Fibroblast of gingiva (primary cell): Measurements from ENCODE around the gene CTNNA2.
A peak's percentile ranks its signal among the peaks of the same experiment; 100 is the strongest.
"Not testable (repeated sequence)": the region's sequence is repeated elsewhere in the genome, so short reads cannot be mapped to it uniquely, and the experiment has no call there.

Source experiments
- DNase-seq: peaks from one replicate; pipeline ENCODE4 v3.0.0-alpha.2; 2011; ENCODE audit warnings: low read depth

The CTNNA2 gene

DNA sequence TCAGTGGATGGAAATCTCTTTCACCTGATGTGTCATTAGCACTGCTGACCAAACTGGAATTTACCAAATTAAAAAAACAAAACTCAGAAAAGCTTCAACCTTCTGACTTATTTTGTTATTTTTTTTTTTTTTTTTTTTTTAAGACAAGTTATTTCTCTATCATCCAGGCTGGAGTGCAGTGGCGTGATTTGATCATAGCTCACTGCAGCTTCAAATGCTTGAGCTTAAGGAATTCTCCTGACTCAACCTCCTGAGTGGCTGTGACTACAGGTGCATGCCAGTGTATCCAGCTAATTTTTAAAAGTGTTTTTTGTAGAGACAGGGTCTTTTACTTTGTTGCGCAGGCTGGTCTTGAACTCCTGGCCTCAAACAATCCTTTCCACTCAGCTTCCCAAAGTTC is 636.1 kb downstream of the CTNNA2 start:
- DNase-seq = no peak

DNA sequence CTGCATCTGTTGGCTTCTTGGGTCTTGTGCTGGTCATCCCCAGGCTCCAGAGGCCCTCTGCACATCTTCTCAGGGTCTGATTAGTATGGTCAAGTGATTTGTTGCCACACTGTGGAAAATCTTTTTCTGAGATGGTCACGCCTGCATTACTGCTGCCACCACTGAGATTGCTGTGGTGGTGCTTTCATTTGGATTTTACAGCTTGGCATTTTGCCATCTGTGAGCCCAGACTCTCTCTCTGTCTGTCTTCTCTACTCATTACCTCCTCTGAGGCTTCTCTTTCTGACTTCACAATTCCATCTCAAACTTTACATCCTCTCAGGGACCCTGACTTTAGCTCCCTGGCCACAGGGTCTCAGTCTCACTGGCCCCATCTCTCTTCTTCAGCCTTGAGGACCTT is 637.1 kb downstream of the CTNNA2 start:
- no peak for DNase-seq

DNA sequence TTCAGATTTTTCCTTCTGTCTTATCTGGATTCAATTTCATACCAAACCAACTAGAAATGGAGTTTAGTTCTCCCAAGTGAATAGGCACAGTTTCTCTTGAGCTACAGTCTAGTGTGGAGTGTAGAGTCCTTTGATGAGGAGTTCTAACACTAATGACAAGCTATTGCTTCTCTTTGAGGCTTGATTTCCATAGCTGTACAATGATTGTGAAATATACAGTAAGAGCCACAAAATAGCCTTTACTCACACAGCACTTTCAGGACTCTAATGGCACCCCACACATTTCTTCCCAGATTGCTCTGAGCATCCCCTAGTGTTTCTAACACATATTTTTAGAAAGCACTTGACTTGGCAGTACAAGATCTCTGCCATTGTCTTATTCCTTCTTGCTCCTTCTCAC is 638.4 kb downstream of the CTNNA2 start:
- no peak for DNase-seq

DNA sequence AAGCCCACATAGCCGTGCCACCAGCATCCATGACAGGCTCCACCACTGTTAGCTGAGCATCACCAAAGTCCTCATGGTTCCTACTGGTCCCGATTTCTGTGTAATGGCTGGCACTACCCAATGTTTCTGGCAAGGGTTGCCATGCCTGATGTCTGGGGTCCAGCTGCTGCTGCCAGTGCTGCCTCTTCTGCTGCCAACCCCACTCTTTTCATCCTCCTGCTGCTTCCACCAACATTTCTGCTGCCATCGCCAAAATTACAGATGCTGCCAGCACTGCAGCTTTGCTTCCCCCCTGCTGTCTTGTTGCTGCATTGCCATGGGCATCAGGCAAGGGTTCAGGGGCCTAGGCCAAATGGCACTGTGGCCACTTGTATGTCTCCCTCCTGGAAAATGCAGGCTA is 638.8 kb downstream of the CTNNA2 start:
- DNase-seq = no peak

DNA sequence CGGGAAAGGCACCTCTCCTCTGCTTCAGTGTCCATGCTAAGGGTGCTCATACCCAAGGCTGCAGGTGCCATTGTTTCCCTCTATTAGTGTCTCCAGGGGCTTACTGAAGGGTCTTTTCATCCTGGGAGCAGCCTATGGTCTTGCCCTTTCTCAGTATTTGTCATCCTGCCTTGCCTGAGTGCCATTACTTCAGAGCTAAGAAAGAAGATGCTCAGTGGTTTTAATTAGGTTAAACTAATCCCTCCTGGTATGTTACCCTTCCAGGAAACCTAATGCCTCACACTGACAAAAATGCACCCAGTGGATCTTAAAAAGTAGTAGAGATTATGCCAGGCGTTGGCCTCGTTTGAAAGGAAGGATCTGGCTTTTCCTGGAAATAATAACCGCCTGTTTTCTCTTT is 640.3 kb downstream of the CTNNA2 start:
- peak; percentile 19 for DNase-seq

DNA sequence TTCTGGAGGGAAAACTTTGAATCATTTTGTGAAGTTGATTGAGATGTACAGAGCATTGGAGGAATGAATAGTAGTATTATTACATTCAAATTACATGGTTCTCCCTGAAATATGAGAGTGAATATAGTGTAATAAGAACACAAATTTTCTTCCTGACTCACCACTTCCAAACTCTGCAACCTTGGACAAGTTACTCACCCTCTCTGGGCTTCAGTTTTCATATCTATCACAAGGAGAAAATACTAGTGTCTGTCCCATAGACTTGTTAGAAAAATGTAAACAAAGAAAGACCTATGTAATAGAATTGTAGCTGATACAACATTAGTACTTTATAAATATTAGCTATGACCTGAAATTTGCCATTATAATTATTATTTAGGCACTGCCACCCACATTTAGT is 640.9 kb downstream of the CTNNA2 start:
- DNase-seq = no peak

DNA sequence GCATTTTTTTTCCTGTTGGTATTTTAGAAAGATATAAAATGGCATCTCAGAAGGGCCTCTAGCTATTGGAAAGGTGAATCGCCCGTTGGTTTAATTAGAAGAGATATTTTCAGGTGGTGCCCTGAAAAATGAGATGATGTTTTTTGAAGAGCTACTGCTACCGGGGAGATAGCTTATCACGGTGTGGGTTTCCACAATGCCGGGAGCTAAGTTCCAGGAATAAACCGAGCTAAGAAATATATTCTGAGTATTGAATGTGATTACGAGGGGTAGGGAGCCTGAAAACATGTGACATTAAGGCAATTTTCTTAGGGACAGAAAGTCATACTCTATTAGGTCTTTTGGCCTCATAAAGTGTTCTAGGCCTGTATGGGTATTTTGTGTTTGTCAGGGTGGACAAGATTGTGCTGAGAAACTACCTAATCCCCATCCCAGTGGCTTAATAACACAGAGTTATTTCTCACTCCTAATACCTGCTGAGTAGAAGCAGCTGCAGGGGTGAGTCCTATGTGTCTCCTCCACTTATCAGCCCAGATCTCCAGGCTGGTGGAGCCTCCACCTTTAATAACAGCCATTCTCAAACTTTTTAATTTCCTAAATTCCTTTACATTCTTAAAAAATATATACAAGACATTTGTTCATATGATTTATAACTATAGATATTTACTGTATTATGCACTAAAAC is 641.5 kb downstream of the CTNNA2 start:
- no peak for DNase-seq

DNA sequence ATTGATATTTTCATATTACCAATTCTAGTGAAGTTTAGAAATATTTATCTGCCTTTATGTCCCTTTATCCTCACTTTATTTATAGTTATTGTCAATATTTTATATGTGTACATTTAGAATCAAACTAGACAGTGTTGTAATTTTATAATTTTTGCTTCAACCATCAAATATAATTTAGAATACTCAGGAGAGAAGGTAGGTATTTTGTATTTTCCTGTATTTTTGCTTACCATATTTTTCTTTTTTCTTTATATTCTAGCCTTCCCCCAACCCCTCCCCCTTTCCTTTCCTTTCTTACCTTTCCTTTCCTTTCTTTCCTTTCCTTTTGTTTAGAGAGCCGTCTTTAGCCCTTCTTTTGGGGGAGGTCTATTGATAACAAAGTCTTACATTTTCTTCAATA is 651.5 kb downstream of the CTNNA2 start:
- no peak for DNase-seq

DNA sequence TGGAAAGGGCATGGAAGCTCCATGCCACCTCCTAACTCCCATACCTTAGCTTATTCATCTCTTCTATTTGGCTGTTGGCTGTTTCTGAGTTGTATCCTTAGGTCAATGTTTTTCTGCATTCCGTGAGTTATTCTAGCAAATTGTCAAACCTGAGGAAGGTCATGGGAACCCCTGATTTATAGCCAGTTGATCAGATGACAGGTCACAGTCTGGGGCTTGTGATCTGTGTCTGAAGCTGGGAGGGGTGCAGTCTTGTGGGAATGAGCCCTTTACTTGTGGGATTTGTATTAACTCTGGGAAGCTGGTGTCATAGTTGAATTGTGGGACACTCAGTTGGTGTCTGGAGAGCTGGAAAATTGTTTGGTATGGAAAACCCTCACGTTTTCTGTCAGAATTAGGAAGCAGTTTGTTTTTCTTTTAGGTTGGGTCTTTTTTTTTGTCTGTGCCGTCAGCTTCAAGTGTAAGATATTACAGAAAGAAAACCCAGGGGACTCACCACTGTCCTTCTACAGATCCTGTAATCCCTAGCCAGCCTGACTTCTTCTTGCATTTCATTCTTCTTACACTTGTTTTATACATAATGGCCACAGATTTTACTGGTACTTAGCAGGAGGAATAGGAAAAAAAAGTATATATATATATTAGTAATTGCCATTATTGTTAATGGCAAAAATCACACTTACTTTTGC is 653.8 kb downstream of the CTNNA2 start:
- DNase-seq = no peak

DNA sequence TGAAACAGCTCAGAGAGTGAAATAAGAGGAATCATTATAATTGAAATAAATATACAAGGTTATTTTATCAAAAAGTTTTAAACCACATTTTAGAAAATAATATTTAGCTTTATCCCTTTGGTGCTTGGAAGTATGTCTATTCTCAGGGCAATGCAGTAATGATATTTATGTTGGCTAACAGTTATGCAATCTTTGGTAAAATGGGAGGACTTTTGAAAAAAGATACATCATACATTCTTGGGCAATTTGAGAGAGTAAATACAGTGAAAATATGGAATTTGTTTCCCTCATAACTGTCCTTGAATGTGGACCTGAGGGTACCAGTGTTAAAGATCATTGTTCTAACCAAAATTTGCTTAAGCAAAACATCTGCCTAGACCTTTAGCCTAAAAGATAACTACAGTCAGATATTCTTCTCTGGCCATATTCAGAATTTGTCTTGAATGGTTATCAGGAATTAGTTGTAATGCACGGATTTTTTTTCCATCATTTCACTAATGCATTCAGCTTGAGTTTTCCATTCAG is 654.5 kb downstream of the CTNNA2 start:
- DNase-seq = no peak

DNA sequence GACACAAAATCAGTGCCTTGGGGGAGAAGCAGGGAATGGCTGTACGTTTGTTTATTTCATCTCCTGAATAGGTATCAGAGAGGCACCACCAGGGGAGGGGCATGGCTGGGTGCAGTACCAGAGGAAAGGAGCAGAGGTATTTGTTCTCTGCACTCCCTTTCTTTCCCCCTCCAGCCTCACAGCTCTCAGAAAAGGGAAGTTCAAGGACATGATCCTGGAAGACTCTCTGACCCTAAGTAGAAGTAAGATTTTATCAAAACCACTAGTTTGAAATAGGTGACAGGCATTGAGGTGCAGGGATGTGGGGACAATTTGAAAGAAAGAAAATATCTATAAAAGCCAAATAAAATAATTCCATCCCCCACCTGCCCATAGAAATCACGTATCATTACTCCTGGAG is 655.2 kb downstream of the CTNNA2 start:
- DNase-seq = no peak

DNA sequence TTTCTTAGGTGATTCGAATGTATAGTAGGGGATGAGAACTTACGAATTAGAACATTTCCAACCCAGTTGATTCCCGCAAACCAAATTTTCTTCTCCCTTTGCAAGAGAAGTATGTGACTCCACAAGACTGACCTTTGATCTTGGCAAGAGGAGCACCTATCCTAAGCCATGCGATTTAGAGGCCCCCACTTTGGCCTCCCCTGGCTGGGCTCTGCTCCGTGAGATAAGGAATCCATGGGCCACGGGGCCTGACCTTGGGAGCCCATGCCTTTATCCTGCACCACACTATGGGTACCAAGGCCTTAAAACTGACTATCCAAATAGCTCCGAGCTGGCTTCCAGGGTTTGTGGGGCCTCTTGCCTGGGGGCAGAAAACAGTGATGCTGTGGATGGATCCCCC is 656.0 kb downstream of the CTNNA2 start:
- no peak for DNase-seq

DNA sequence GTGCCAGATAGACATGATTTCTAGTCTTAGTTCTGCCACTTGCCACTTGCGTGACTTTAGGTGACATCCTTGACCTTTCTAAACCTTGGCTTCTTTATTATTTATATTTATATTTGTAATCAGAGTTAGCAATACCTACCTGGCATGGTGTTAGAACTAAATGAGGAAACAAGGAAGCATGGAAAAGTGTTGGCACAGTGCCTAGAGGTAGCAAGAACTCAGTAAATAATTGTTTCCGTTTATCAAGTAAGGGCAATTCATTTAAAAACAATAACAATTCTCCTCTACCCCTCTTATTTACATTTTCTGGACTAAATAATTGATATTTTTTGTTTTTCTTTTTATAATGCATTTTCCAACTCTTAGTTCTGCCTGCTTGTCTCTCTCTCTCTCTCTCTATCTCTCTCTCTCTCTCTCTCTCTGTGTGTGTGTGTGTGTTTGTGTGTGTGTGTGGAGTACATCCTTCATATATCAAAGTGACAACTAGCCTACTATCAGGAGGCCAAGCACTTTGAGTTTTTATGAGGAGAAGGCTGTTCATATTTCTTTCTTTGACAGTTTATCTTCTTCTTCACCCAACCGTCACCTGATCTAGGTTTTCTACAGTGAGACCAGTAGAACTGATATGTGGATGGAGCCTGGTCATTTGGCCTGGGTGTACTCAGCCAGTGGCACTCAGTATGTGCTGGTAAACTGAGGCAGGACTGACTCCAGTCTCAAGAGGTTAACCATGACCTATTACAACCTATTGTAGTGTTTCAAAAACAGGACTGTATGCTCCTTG is 657.2 kb downstream of the CTNNA2 start:
- no peak for DNase-seq

DNA sequence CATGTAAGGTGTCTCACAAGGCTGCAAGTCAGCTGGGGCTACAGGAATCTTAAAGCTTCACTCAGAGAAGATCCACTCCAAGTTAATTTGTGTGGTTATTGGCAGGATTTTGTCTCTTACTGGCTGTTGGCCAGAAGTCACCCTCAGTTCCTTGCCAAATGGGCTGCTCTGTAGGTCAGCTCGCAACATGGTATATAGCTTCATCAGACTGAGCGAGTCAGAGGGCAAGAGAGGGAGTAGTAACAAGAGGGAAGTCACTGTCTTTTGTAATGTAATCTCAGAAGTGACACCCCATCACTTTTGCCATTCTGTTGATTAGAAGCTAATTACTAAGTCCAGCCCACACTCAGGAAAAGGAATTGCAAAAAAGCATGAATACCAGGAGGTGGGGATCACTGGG is 672.2 kb downstream of the CTNNA2 start:
- DNase-seq = no peak

DNA sequence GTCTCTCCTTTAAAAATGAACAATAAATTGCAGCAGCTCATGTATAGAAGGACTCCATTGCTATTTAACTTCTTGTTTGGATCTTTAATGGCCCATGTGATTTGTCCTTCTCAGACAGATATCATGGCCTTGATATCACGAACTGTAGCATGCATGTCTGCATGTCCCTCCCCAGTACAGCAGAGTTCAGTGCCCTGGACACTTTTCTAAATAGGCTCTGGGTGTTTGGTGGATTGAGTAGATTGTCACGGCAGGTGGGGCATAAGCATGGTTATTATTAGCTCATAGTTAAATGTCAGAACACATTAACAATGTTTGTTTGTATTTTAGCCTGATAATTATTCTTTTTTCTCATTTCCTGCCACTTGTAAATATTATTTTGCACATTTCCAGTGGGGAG is 673.4 kb downstream of the CTNNA2 start:
- no peak for DNase-seq

DNA sequence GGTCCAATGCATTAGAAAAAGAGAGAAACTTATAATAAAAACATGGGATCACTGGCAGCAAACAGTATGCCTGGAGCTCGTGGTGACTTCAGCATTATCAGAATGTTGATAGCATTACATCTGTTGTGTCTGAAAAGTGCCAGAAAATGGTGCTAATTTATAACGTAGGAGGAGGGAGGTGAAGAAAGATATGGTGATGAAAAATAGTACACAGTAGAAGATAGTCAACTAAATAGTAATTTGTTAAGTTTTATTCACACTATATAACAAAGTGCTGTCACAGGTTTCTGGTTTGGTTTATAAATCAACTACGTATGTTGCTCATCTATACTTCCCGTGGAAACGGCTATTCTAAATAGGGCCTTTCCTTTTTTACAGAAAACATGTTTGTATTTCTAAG is 674.3 kb downstream of the CTNNA2 start:
- no peak for DNase-seq

DNA sequence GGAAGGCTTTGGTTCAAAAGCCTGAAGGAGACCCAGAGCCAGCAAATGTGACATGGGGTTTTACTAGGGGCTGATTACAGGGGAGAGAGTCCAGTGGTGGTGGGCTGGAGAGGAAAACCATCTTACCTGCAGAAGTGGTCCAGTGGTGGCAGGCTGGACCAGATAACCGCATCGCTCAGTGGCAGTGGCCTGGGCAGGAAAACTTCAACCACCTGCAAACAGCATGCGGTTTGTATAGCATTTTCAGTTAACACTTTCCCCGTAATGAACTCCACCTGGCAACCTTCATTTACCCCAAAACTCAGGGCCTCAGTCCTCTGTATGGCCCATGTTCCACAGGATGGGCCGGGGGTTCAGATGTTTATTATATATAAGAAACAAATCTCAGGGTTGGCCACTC is 677.3 kb downstream of the CTNNA2 start:
- DNase-seq = no peak

DNA sequence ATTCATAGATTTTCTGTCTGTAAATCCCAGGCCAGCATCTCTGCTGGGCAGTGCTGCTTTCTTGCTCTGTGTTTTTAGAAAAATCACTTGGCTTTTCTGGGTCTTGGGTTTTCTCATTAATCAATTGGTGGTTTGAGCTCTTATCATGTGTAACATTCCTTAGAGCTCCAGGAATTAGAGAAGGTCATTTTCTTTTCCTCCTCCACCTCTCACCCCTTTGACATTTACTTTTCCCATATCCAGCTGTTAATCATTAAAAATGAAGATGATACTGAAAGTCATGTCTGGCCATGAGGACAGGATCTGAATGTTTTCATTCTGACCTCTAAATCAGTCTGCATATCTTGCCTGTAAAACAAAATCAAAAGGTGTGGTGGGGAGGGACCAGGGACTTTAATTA is 680.7 kb downstream of the CTNNA2 start:
- DNase-seq = no peak

DNA sequence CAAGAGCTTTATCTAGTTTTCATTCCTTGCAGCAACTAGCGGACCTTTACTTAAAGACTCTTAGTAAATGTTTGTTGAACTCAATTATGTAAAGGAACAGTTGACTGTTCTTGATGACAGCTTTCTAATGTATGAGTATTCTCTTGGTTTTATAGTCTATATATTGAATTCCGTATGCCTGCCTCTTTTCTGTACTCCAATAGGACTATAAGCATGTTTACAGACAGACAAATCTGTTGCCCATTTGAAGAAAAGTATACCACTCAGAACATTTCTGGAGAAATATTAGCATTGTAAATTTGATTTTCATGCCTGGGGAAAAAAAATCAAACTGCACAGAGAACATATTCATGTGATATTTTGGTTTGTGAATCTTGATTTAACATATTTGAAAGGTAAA is 682.2 kb downstream of the CTNNA2 start:
- no peak for DNase-seq

DNA sequence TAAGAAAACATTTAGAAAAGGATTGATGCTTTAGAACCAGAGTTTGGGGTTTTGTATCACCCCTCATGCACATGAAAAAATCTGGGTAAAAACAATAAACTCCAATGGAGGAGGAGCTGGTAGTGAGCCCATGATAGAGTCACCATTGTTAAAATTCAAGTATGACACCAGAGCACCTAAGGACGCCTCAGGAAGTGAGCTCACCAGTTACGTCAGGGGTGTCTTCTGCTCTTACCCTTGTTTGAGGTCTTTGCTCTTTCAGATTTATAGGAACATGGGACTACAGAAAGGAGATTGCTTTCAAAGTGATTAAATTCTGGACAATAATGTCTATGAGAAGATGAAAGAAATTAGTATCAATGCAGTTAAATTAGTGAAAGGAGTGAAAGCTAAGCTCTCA is 685.2 kb downstream of the CTNNA2 start:
- DNase-seq = no peak

DNA sequence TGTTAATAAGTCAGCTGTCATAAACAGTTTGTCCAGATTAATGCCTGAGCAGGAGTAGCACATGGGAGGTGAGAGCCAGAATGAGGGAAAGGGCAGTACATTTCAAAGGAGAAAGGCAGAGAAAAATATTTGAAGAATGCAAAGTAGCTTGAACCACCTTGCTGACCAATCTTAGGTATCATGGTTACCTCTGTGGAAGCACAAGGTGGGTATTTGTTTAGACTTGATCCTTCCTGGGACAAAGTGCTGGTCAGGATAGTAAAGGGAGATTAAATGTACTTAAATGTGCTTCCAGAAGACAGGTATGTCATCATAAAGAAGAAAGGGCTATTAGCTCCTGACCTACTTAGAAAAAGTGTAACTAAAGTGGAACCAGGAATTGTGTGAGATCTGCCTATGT is 686.7 kb downstream of the CTNNA2 start:
- no peak for DNase-seq

DNA sequence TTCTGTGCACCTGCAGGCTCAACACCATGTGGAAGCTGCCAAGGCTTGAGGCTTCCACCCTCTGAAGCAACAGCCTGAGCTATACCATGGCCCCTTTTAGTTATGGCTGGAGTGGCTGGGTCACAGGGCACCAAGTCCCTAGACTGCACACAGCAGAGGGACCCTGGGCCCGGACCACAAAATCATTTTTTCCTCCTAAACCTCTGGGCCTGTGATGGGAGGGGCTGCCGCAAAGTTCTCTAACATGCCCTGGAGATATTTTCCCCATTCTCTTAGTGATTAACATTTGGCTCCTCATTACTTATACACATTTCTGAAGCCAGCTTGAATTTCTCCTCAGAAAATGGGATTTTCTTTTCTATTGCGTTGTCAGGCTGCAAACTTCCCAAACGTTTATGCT is 691.1 kb downstream of the CTNNA2 start:
- DNase-seq = not testable (repeated sequence)

DNA sequence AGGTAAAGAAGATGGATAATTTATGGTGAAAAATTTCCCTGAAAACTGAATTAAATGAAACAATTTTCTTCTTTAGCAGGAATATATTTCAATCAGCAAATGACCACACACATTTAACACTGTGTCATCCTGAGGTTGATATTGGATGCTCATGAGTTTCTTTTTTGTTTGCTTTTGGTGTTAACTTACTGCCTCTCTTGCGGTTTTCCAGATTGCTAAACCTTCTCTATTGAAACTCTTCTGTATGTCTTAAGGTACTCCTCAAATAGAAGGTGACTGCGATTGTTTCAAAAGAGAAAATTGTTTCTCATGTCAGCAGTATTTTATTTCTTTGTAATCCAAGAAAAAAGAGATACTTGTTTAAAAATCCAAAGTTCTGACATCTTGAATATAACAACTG is 692.6 kb downstream of the CTNNA2 start:
- DNase-seq = no peak
